Measurements from ENCODE around the gene SLC7A6OS. TPM values are rescaled to one million over a fixed set of nuclear protein-coding genes. Genes with fewer than 3 reads are reported as not detected.

SLC7A6OS gene
- total RNA-seq, 1 donor from 2014 or later: 16.8 TPM

GRCh38 chr16:68343137-68343536 is 32.4 kb upstream of the SLC7A6OS start:
- intact Hi-C loops (cut with DNase I): no loop called here
- ATAC-seq (no peak), DNase-seq (no peak)
- no peaks in the 10 kb centered on the region for H3K4me1 ChIP-seq
- TF ChIP-seq CTCF (IDR thresholded peaks at IDR 0.05): no peak
- no peaks in the 10 kb centered on the region for H3K9me3 ChIP-seq
- H3K27ac ChIP-seq: no peak overlapping the region
- peaks cover 95% of the 10 kb centered on the region for H3K36me3 ChIP-seq
- no peaks in the 10 kb centered on the region for H3K27me3 ChIP-seq (ENCODE audit: low read depth)
- no peak overlapping the region for H3K4me3 ChIP-seq

GRCh38 chr16:68342620-68343019 is 31.9 kb upstream of the SLC7A6OS start:
- no peak for TF ChIP-seq CTCF (IDR thresholded peaks at IDR 0.05)
- H3K36me3 ChIP-seq: peaks cover 95% of the 10 kb centered on the region
- no peaks in the 10 kb centered on the region for H3K27me3 ChIP-seq (ENCODE audit: low read depth)
- no peak overlapping the region for H3K4me3 ChIP-seq
- ATAC-seq (no peak), DNase-seq (no peak)
- no peaks in the 10 kb centered on the region for H3K9me3 ChIP-seq
- intact Hi-C loops (cut with DNase I): no loop called here
- no peak overlapping the region for H3K27ac ChIP-seq
- no peaks in the 10 kb centered on the region for H3K4me1 ChIP-seq

- H3K27me3 ChIP-seq (ENCODE audit: low read depth): no peaks in the 10 kb centered on the region
- intact Hi-C loops (cut with DNase I): no loop called here
- DNase-seq: no peak
Observed at GRCh38 chr16:68339214-68339613, 28.5 kb upstream of the SLC7A6OS start.

GRCh38 chr16:68338326-68339119 is 27.8 kb upstream of the SLC7A6OS start:
- Histone ChIP-seq H3K36me3 (peaks cover 65% of the 10 kb centered on the region), H3K4me1 (peaks cover 12% of the 10 kb centered on the region), H3K27me3 (ENCODE audit: low read depth) (no peaks in the 10 kb centered on the region), H3K4me3 (no peak overlapping the region), H3K9me3 (no peaks in the 10 kb centered on the region), H3K27ac (no peak overlapping the region)
- TF ChIP-seq CTCF (IDR thresholded peaks at IDR 0.05): no peak
- intact Hi-C loops (cut with DNase I): no loop called here
- ATAC-seq (no peak), DNase-seq (no peak)

More at GRCh38 chr16:68339214-68339613, 28.5 kb upstream of the SLC7A6OS start:
- peaks cover 72% of the 10 kb centered on the region for H3K36me3 ChIP-seq
- H3K9me3 ChIP-seq: no peaks in the 10 kb centered on the region
- H3K4me1 ChIP-seq: peaks cover 6% of the 10 kb centered on the region
- no peak overlapping the region for H3K27ac ChIP-seq
- H3K4me3 ChIP-seq: no peak overlapping the region
- TF ChIP-seq CTCF (IDR thresholded peaks at IDR 0.05): no peak
- ATAC-seq: no peak

GRCh38 chr16:68335175-68335574 is 24.4 kb upstream of the SLC7A6OS start:
- Histone ChIP-seq H3K36me3 (peaks cover 32% of the 10 kb centered on the region), H3K4me3 (no peak overlapping the region)
- no peak for TF ChIP-seq CTCF (IDR thresholded peaks at IDR 0.05)

More at GRCh38 chr16:68335175-68335574, 24.4 kb upstream of the SLC7A6OS start:
- no peak for ATAC-seq
- peaks cover 34% of the 10 kb centered on the region for H3K4me1 ChIP-seq
- H3K27ac ChIP-seq: no peak overlapping the region
- H3K27me3 ChIP-seq (ENCODE audit: low read depth): no peaks in the 10 kb centered on the region
- intact Hi-C loops (cut with DNase I): no loop called here
- DNase-seq: no peak
- no peaks in the 10 kb centered on the region for H3K9me3 ChIP-seq
